ENCODE measurements around the gene TNN. TPM values are rescaled to one million over a fixed set of nuclear protein-coding genes. Genes with fewer than 3 reads are reported as not detected.

Gene TNN
- total RNA-seq, 1 experiment from 2014 or later = not detected

DNA sequence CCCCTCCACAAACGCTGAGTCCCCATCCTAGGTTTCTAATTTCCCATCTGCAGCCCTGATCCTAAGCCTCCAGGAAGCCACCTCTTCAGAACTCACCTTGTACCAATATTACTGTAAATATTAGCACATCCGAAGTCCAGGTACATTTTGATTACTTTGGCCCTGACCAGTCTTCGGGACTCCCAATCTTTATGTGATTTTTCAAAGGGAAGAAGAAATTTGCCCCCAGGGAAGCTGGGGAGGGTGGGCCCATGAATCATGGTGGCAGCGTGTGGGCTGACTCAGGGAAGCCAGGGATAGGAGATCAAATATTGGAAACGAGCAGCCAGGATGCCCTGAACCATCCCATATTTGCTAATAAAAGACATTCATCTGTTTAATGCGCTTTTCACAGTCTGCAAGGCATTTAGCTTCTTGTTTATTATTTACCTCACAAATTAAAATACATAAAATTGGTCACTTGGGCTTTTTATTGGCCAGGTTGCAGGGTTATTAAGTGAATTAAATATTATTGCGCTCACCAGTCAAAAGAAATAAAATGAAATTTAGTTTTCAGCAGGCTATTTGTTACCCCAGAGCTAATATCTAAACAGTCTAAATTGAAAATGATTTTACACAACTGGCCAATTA is 78.4 kb downstream of the TNN start:
- intact Hi-C loops (cut with micrococcal nuclease; ENCODE audit: unreplicated experiment) = loop anchor here (5.0 kb wide), 1 partner anchor 119 kb away; no protein-coding TSS in a partner anchor
- CTCF ChIA-PET = interaction anchor here (0.6 to 1.4 kb wide), 7 partner anchors 9 to 738 kb away, joined by 3 to 13 read pairs (median 6); no protein-coding TSS in a partner anchor
- Histone ChIP-seq H3K36me3 (ENCODE audit: insufficient read depth, low read length, poor library complexity, severe bottlenecking) (no peaks in the 10 kb centered on the region), H3K9me3 (ENCODE audit: low read depth, low read length, poor library complexity, severe bottlenecking) (no peaks in the 10 kb centered on the region), H3K4me1 (ENCODE audit: insufficient read depth, low read length, poor library complexity, severe bottlenecking) (no peaks in the 10 kb centered on the region), H3K4me3 (ENCODE audit: low read depth, low read length, poor library complexity, severe bottlenecking) (no peak overlapping the region), H3K27ac (ENCODE audit: low read depth, low read length, poor library complexity, severe bottlenecking) (no peak overlapping the region), H3K27me3 (replicated peaks; ENCODE audit: insufficient read depth, low read depth, low read length, poor library complexity) (no peaks in the 10 kb centered on the region)
- no peak for DNase-seq (ENCODE audit: low spot score)
- no TSS peak for BruUV-seq (replicated peaks)
- POLR2A ChIA-PET (ENCODE audit: low non-redundant PET) = no interaction called here
- TF ChIP-seq CTCF (conservative IDR thresholded peaks at IDR 0.05; ENCODE audit: low read depth, low read length) = no peak

DNA sequence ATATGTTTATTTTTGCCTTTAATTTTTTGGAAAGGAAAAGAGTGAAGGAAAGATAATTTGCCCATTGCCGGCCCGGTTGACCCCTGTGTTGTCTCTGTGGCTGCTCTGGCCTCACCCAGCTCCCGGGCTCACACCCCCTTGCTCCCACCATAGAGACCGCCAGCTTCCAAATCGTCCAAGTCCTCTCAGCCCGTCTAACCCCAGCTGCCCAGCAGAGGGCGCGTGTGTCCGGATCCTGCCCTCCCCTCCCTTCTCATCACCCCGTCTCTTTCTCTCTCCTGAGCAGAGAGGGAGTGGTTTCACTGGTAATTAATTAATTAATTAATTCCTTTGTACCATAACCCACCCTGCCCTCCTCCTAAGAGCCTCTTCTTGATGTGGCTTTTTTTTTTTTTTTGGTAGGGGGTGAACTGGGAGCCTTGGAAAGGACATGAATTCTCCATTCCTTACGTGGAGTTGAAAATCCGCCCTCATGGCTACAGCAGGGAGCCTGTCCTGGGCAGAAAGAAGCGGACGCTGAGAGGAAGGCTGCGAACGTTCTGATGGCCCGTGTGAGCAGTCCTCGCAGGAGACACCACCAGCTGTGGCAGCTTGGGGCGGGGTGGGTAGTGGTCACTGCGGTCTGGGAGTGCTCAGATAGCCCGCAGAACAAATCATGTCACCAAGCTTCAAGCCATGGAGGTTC is 79.0 kb downstream of the TNN start:
- H3K36me3 ChIP-seq (ENCODE audit: insufficient read depth, low read length, poor library complexity, severe bottlenecking) = no peaks in the 10 kb centered on the region
- no peaks in the 10 kb centered on the region for H3K27me3 ChIP-seq (replicated peaks; ENCODE audit: insufficient read depth, low read depth, low read length, poor library complexity)
- intact Hi-C loops (cut with micrococcal nuclease; ENCODE audit: unreplicated experiment) = loop anchor here (5.0 kb wide), 1 partner anchor 119 kb away; no protein-coding TSS in a partner anchor
- H3K9me3 ChIP-seq (ENCODE audit: low read depth, low read length, poor library complexity, severe bottlenecking) = no peaks in the 10 kb centered on the region
- no peak for TF ChIP-seq EZH2 (IDR thresholded peaks at IDR 0.05; ENCODE audit: borderline replicate concordance, low read depth, low read length, poor library complexity, severe bottlenecking)
- peak; percentile 94 for TF ChIP-seq CTCF (conservative IDR thresholded peaks at IDR 0.05; ENCODE audit: low read depth, low read length)
- no peaks in the 10 kb centered on the region for H3K4me1 ChIP-seq (ENCODE audit: insufficient read depth, low read length, poor library complexity, severe bottlenecking)
- no TSS peak for BruUV-seq (replicated peaks)
- CTCF ChIA-PET = interaction anchor here (0.6 to 1.4 kb wide), 7 partner anchors 8 to 739 kb away, joined by 3 to 13 read pairs (median 6); no protein-coding TSS in a partner anchor
- POLR2A ChIA-PET (ENCODE audit: low non-redundant PET) = no interaction called here
- no peak overlapping the region for H3K4me3 ChIP-seq (ENCODE audit: low read depth, low read length, poor library complexity, severe bottlenecking)
- no peak overlapping the region for H3K27ac ChIP-seq (ENCODE audit: low read depth, low read length, poor library complexity, severe bottlenecking)
- peak; percentile 75 for DNase-seq (ENCODE audit: low spot score)

DNA sequence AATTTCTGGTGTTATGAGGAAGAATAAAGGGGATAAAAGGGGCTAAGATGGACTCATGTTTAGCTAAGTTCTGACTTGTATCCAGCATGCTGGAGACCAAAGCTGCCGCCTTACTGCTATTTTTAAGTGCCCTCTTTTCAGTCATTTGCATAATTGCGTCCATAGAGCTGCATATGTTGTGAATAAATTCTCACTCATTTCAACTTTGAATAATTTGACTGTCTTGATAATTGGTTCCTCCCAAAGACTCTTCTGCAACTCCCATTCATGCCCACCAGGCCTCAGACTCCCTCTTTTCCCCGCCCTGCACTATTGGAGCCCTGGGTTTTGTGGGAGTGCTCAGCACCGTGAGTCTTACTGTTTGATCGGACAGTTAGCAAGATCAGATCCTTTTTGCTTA is 79.9 kb downstream of the TNN start:
- no TSS peak for BruUV-seq (replicated peaks)
- Histone ChIP-seq H3K9me3 (ENCODE audit: low read depth, low read length, poor library complexity, severe bottlenecking) (no peaks in the 10 kb centered on the region), H3K27ac (ENCODE audit: low read depth, low read length, poor library complexity, severe bottlenecking) (no peak overlapping the region), H3K27me3 (replicated peaks; ENCODE audit: insufficient read depth, low read depth, low read length, poor library complexity) (no peaks in the 10 kb centered on the region), H3K4me3 (ENCODE audit: low read depth, low read length, poor library complexity, severe bottlenecking) (no peak overlapping the region), H3K36me3 (ENCODE audit: insufficient read depth, low read length, poor library complexity, severe bottlenecking) (no peaks in the 10 kb centered on the region), H3K4me1 (ENCODE audit: insufficient read depth, low read length, poor library complexity, severe bottlenecking) (no peaks in the 10 kb centered on the region)
- no peak for DNase-seq (ENCODE audit: low spot score)
- TF ChIP-seq CTCF (conservative IDR thresholded peaks at IDR 0.05; ENCODE audit: low read depth, low read length) (no peak), EZH2 (IDR thresholded peaks at IDR 0.05; ENCODE audit: borderline replicate concordance, low read depth, low read length, poor library complexity, severe bottlenecking) (no peak)
- ChIA-PET CTCF (no interaction called here), POLR2A (ENCODE audit: low non-redundant PET) (no interaction called here)
- intact Hi-C loops (cut with micrococcal nuclease; ENCODE audit: unreplicated experiment) = loop anchor here (5.0 kb wide), 1 partner anchor 120 kb away; no protein-coding TSS in a partner anchor

All from A673 (cell line).